Mucosa of stomach (tissue), 1 donor: Measurements from ENCODE around the gene CNTN3.

Experiments
- H3K27me3 ChIP-seq: one replicate; pipeline ENCODE4 v1.7.0; 2013; ENCODE audit warnings: mild to moderate bottlenecking, low read length; ENCODE audit not compliant: control insufficient read depth, insufficient read depth
- H3K36me3 ChIP-seq: one replicate; pipeline ENCODE4 v1.7.0; 2013; ENCODE audit warnings: low read length; ENCODE audit not compliant: control insufficient read depth, insufficient read depth
- H3K4me1 ChIP-seq: one replicate; pipeline ENCODE4 v1.7.0; 2013; ENCODE audit warnings: mild to moderate bottlenecking, low read length; ENCODE audit not compliant: control insufficient read depth, insufficient read depth
- H3K4me3 ChIP-seq: one replicate; pipeline ENCODE4 v1.7.0; 2013; ENCODE audit warnings: low read length
- H3K9ac ChIP-seq: one replicate; pipeline ENCODE4 v1.7.0; 2013; ENCODE audit warnings: mild to moderate bottlenecking, low read length, moderate library complexity
- H3K9me3 ChIP-seq: one replicate; pipeline ENCODE4 v1.7.0; 2013; ENCODE audit warnings: mild to moderate bottlenecking, low read length, moderate library complexity; ENCODE audit not compliant: control insufficient read depth
- donor health status: Pancreatic carcinoma.

The CNTN3 gene

GRCh38 chr3:74633021-74633420 is 18.6 kb upstream of the CNTN3 start:
- Histone ChIP-seq H3K4me1 (no peaks in the 10 kb centered on the region), H3K27me3 (no peaks in the 10 kb centered on the region), H3K36me3 (no peaks in the 10 kb centered on the region), H3K9me3 (no peaks in the 10 kb centered on the region), H3K9ac (no peak overlapping the region), H3K4me3 (no peak overlapping the region)

- H3K36me3 ChIP-seq, result no peaks in the 10 kb centered on the region
- no peaks in the 10 kb centered on the region for H3K4me1 ChIP-seq
- H3K27me3 ChIP-seq, result no peaks in the 10 kb centered on the region
- no peak overlapping the region for H3K9ac ChIP-seq
- no peaks in the 10 kb centered on the region for H3K9me3 ChIP-seq
- no peak overlapping the region for H3K4me3 ChIP-seq
Measured at GRCh38 chr3:74631351-74632140, 17.1 kb upstream of the CNTN3 start.

GRCh38 chr3:74630602-74631001 is 16.1 kb upstream of the CNTN3 start:
- H3K36me3 ChIP-seq, result no peaks in the 10 kb centered on the region
- no peak overlapping the region for H3K9ac ChIP-seq
- no peaks in the 10 kb centered on the region for H3K9me3 ChIP-seq
- H3K27me3 ChIP-seq, result no peaks in the 10 kb centered on the region
- no peaks in the 10 kb centered on the region for H3K4me1 ChIP-seq
- no peak overlapping the region for H3K4me3 ChIP-seq

- no peaks in the 10 kb centered on the region for H3K27me3 ChIP-seq
- H3K4me1 ChIP-seq, result no peaks in the 10 kb centered on the region
- H3K4me3 ChIP-seq, result no peak overlapping the region
- H3K9ac ChIP-seq, result no peak overlapping the region
- H3K9me3 ChIP-seq, result no peaks in the 10 kb centered on the region
- H3K36me3 ChIP-seq, result no peaks in the 10 kb centered on the region
Measured at GRCh38 chr3:74626011-74626410, 11.6 kb upstream of the CNTN3 start.

- no peaks in the 10 kb centered on the region for H3K27me3 ChIP-seq
- no peak overlapping the region for H3K9ac ChIP-seq
Measured at GRCh38 chr3:74624301-74624700, 9.8 kb upstream of the CNTN3 start.

GRCh38 chr3:74623261-74623836 is 8.9 kb upstream of the CNTN3 start:
- H3K9ac ChIP-seq, result no peak overlapping the region
- no peaks in the 10 kb centered on the region for H3K4me1 ChIP-seq
- no peaks in the 10 kb centered on the region for H3K9me3 ChIP-seq
- H3K36me3 ChIP-seq, result no peaks in the 10 kb centered on the region
- no peaks in the 10 kb centered on the region for H3K27me3 ChIP-seq
- H3K4me3 ChIP-seq, result no peak overlapping the region

More at GRCh38 chr3:74624301-74624700, 9.8 kb upstream of the CNTN3 start:
- Histone ChIP-seq H3K36me3 (no peaks in the 10 kb centered on the region), H3K4me1 (no peaks in the 10 kb centered on the region), H3K4me3 (no peak overlapping the region), H3K9me3 (no peaks in the 10 kb centered on the region)

GRCh38 chr3:74621581-74621980 is 7.1 kb upstream of the CNTN3 start:
- no peaks in the 10 kb centered on the region for H3K4me1 ChIP-seq
- no peaks in the 10 kb centered on the region for H3K36me3 ChIP-seq
- H3K27me3 ChIP-seq, result no peaks in the 10 kb centered on the region
- H3K9ac ChIP-seq, result no peak overlapping the region
- no peaks in the 10 kb centered on the region for H3K9me3 ChIP-seq
- no peak overlapping the region for H3K4me3 ChIP-seq

GRCh38 chr3:74617776-74618175 is 3.3 kb upstream of the CNTN3 start:
- H3K27me3 ChIP-seq, result peaks cover 20% of the 10 kb centered on the region
- H3K9ac ChIP-seq, result no peak overlapping the region
- no peaks in the 10 kb centered on the region for H3K4me1 ChIP-seq
- H3K36me3 ChIP-seq, result no peaks in the 10 kb centered on the region
- no peaks in the 10 kb centered on the region for H3K9me3 ChIP-seq
- H3K4me3 ChIP-seq, result no peak overlapping the region

GRCh38 chr3:74613521-74614106 is 845 bp downstream of the CNTN3 start:
- H3K27me3 ChIP-seq, result peaks cover 22% of the 10 kb centered on the region
- H3K9ac ChIP-seq, result peak overlapping the region; percentile 39
- no peaks in the 10 kb centered on the region for H3K36me3 ChIP-seq
- no peaks in the 10 kb centered on the region for H3K4me1 ChIP-seq
- H3K9me3 ChIP-seq, result no peaks in the 10 kb centered on the region
- no peak overlapping the region for H3K4me3 ChIP-seq

- no peak overlapping the region for H3K9ac ChIP-seq
- no peaks in the 10 kb centered on the region for H3K36me3 ChIP-seq
- H3K4me3 ChIP-seq, result no peak overlapping the region
- peaks cover 22% of the 10 kb centered on the region for H3K27me3 ChIP-seq
- H3K9me3 ChIP-seq, result no peaks in the 10 kb centered on the region
- H3K4me1 ChIP-seq, result no peaks in the 10 kb centered on the region
Measured at GRCh38 chr3:74613060-74613459, 1.4 kb downstream of the CNTN3 start.

- Histone ChIP-seq H3K4me1 (no peaks in the 10 kb centered on the region), H3K36me3 (no peaks in the 10 kb centered on the region), H3K27me3 (peaks cover 22% of the 10 kb centered on the region), H3K9me3 (no peaks in the 10 kb centered on the region), H3K4me3 (no peak overlapping the region), H3K9ac (no peak overlapping the region)
Measured at GRCh38 chr3:74611206-74611605, 3.3 kb downstream of the CNTN3 start.

- no peaks in the 10 kb centered on the region for H3K4me1 ChIP-seq
- H3K4me3 ChIP-seq, result no peak overlapping the region
- no peaks in the 10 kb centered on the region for H3K36me3 ChIP-seq
- H3K27me3 ChIP-seq, result peaks cover 2% of the 10 kb centered on the region
- no peak overlapping the region for H3K9ac ChIP-seq
- H3K9me3 ChIP-seq, result no peaks in the 10 kb centered on the region
Measured at GRCh38 chr3:74607803-74608202, 6.7 kb downstream of the CNTN3 start.
